ENCODE data around the gene BBS1. TPM values are rescaled to one million over a fixed set of nuclear protein-coding genes. Genes with fewer than 3 reads are reported as not detected.
"Not testable (repeated sequence)": the region's sequence is repeated elsewhere in the genome, so short reads cannot be mapped to it uniquely, and the experiment has no call there.

BBS1 gene
- total RNA-seq, 1 donor from 2014 or later = 19.5 TPM

- intact Hi-C loops (cut with DNase I) = no loop called here
- no peak for DNase-seq (ENCODE audit: low spot score)
These were observed 54.1 kb downstream of the BBS1 start for GRCh38 chr11:66564538-66564937.

- intact Hi-C loops (cut with DNase I) = no loop called here
- no peak for DNase-seq (ENCODE audit: low spot score)
These were observed 54.5 kb downstream of the BBS1 start for GRCh38 chr11:66564984-66565383.

GRCh38 chr11:66566221-66566620, 55.8 kb downstream of the BBS1 start:
- no peak for DNase-seq (ENCODE audit: low spot score)
- intact Hi-C loops (cut with DNase I) = no loop called here

- intact Hi-C loops (cut with DNase I) = no loop called here
- no peak for DNase-seq (ENCODE audit: low spot score)
These were observed 57.3 kb downstream of the BBS1 start for GRCh38 chr11:66567787-66568123.

- DNase-seq (ENCODE audit: low spot score) = peak; percentile 89
- intact Hi-C loops (cut with DNase I) = no loop called here
These were observed 57.9 kb downstream of the BBS1 start, which contains the start of gene CTSF for GRCh38 chr11:66568124-66568916. TSS of gene CTSF (minus strand) at chr11:66568606. CDS start at chr11:66568486, 120 bp downstream.

GRCh38 chr11:66569076-66569475, 58.6 kb downstream of the BBS1 start:
- intact Hi-C loops (cut with DNase I) = no loop called here
- DNase-seq (ENCODE audit: low spot score) = no peak

- no peak for DNase-seq (ENCODE audit: low spot score)
- intact Hi-C loops (cut with DNase I) = loop anchor here (10.0 kb wide), 1 partner anchor 265 kb away; no protein-coding TSS in a partner anchor
These were observed 59.8 kb downstream of the BBS1 start for GRCh38 chr11:66570079-66570849.

GRCh38 chr11:66570850-66571180, 60.4 kb downstream of the BBS1 start:
- DNase-seq (ENCODE audit: low spot score) = no peak
- intact Hi-C loops (cut with DNase I) = loop anchor here (10.0 kb wide), 1 partner anchor 264 kb away; no protein-coding TSS in a partner anchor

GRCh38 chr11:66579017-66579606, 68.7 kb downstream of the BBS1 start:
- intact Hi-C loops (cut with DNase I) = loop anchor here (1.0 to 10.0 kb wide), 2 partner anchors 99 to 256 kb away; no protein-coding TSS in a partner anchor
- peak; percentile 87 for DNase-seq (ENCODE audit: low spot score)

- intact Hi-C loops (cut with DNase I) = no loop called here
- no peak for DNase-seq (ENCODE audit: low spot score)
These were observed 70.4 kb downstream of the BBS1 start for GRCh38 chr11:66580803-66581202.

- no peak for DNase-seq (ENCODE audit: low spot score)
- intact Hi-C loops (cut with DNase I) = no loop called here
These were observed 70.8 kb downstream of the BBS1 start for GRCh38 chr11:66581261-66581660.

- not testable (repeated sequence) for DNase-seq (ENCODE audit: low spot score)
These were observed 72.2 kb downstream of the BBS1 start for GRCh38 chr11:66582565-66583147.

More at GRCh38 chr11:66582565-66583147, 72.2 kb downstream of the BBS1 start:
- intact Hi-C loops (cut with DNase I) = not testable (repeated sequence)

Other genes starting within 250 kb of the BBS1 start
- gene RAB1B, start 242.0 kb upstream of the BBS1 start, total RNA-seq = 124 TPM
- gene CNIH2, start 232.5 kb upstream of the BBS1 start, total RNA-seq = 0.22 TPM
- gene YIF1A, start 221.5 kb upstream of the BBS1 start, total RNA-seq = 74.0 TPM
- 0.24 TPM for gene TMEM151A, start 218.7 kb upstream of the BBS1 start, total RNA-seq
- gene CD248, start 193.6 kb upstream of the BBS1 start, total RNA-seq = 9.7 TPM
- 2.2 TPM for gene RIN1, start 174.2 kb upstream of the BBS1 start, total RNA-seq
- 14.6 TPM for gene BRMS1, start 165.5 kb upstream of the BBS1 start, total RNA-seq
- gene B4GAT1, start 163.0 kb upstream of the BBS1 start, total RNA-seq = 31.6 TPM
- 8.8 TPM for gene SLC29A2, start 138.9 kb upstream of the BBS1 start, total RNA-seq
- not detected for gene NPAS4, start 89.6 kb upstream of the BBS1 start, total RNA-seq
- 40.3 TPM for gene MRPL11, start 71.8 kb upstream of the BBS1 start, total RNA-seq
- 7.7 TPM for gene PELI3, start 43.7 kb upstream of the BBS1 start, total RNA-seq
- 13.2 TPM for gene DPP3, start 30.2 kb upstream of the BBS1 start, total RNA-seq
- 5.8 TPM for gene ZDHHC24, start 35.4 kb downstream of the BBS1 start, total RNA-seq
- gene ACTN3, start 36.3 kb downstream of the BBS1 start, total RNA-seq = 0.11 TPM
- 57.6 TPM for gene CTSF, start 58.0 kb downstream of the BBS1 start, total RNA-seq
- 0.43 TPM for gene CCDC87, start 82.4 kb downstream of the BBS1 start, total RNA-seq
- gene CCS, start 82.5 kb downstream of the BBS1 start, total RNA-seq = 21.9 TPM
- gene RBM14, start 106.0 kb downstream of the BBS1 start, total RNA-seq = 35.2 TPM
- 60.1 TPM for gene RBM4, start 128.1 kb downstream of the BBS1 start, total RNA-seq
- 11.1 TPM for gene RBM4B, start 167.3 kb downstream of the BBS1 start, total RNA-seq
- 1.7 TPM for gene SPTBN2, start 218.6 kb downstream of the BBS1 start, total RNA-seq